DMS53 treated with DMSO at 0.1 percent for 48 hours (cell line): ENCODE measurements around the gene LDLRAD2.

Source experiments
- DNase-seq: peaks from one replicate; lab custom pipeline; 2025; ENCODE audit not compliant: unreplicated experiment; lab: John Stamatoyannopoulos, UW

Gene LDLRAD2

GRCh38 chr1:21841852-21842466 is 29.9 kb downstream of the LDLRAD2 start:
- no peak for DNase-seq

- no peak for DNase-seq
Observed at GRCh38 chr1:21842606-21843162, 30.6 kb downstream of the LDLRAD2 start.

- DNase-seq = no peak
Observed at GRCh38 chr1:21843208-21843607, 31.1 kb downstream of the LDLRAD2 start.

- no peak for DNase-seq
Observed at GRCh38 chr1:21843996-21844395, 31.9 kb downstream of the LDLRAD2 start.

- DNase-seq = no peak
Observed at GRCh38 chr1:21845646-21846641, 33.9 kb downstream of the LDLRAD2 start.

GRCh38 chr1:21847223-21848205 is 35.4 kb downstream of the LDLRAD2 start:
- no peak for DNase-seq

GRCh38 chr1:21848524-21849174 is 36.6 kb downstream of the LDLRAD2 start:
- no peak for DNase-seq

GRCh38 chr1:21849909-21850576 is 38.0 kb downstream of the LDLRAD2 start:
- no peak for DNase-seq

GRCh38 chr1:21851430-21852250 is 39.6 kb downstream of the LDLRAD2 start:
- DNase-seq = no peak

GRCh38 chr1:21852282-21853130 is 40.4 kb downstream of the LDLRAD2 start:
- DNase-seq = no peak

- DNase-seq = no peak
Observed at GRCh38 chr1:21853131-21853427, 41.0 kb downstream of the LDLRAD2 start.

GRCh38 chr1:21854090-21854750 is 42.2 kb downstream of the LDLRAD2 start:
- DNase-seq = no peak

- no peak for DNase-seq
Observed at GRCh38 chr1:21854751-21855131, 42.7 kb downstream of the LDLRAD2 start.

- DNase-seq = no peak
Observed at GRCh38 chr1:21855257-21856096, 43.4 kb downstream of the LDLRAD2 start.

GRCh38 chr1:21857142-21857839 is 45.2 kb downstream of the LDLRAD2 start:
- no peak for DNase-seq
